HepG2 (cell line): ENCODE measurements around the gene C16orf95. TPM values are rescaled to one million over a fixed set of nuclear protein-coding genes. Genes with fewer than 3 reads are reported as not detected.
A peak's percentile ranks its signal among the peaks of the same experiment; 100 is the strongest.

Experiments
- AGO1 ChIP-seq: fragments of 200-400 bp; formaldehyde crosslinking; IDR thresholded peaks from 2 replicates; pipeline ENCODE4 v1.6.1; 2017; ENCODE audit warnings: mild to moderate bottlenecking, low read depth, low read length, moderate library complexity; ENCODE audit not compliant: poor library complexity, severe bottlenecking
- CCDC6 ChIP-seq: sonication (generic); formaldehyde crosslinking; IDR thresholded peaks from 2 replicates; pipeline ENCODE4 v1.8.1; 2022; ENCODE audit warnings: mild to moderate bottlenecking, missing genetic modification reagents, moderate library complexity
- CHD2 ChIP-seq: IDR thresholded peaks from 2 replicates; pipeline ENCODE4 v1.6.1; 2011; ENCODE audit warnings: low read depth, low read length, improper control_type of control experiment
- ELF4 ChIP-seq: sonication (generic); formaldehyde crosslinking; IDR thresholded peaks from 2 replicates; pipeline ENCODE4 v1.5.0; 2020; ENCODE audit warnings: missing genetic modification reagents, mild to moderate bottlenecking, moderate library complexity, borderline replicate concordance
- JARID2 ChIP-seq: sonication (generic); formaldehyde crosslinking; IDR thresholded peaks from 2 replicates; pipeline ENCODE4 v1.8.1; 2023; ENCODE audit warnings: missing genetic modification reagents, inconsistent platforms; ENCODE audit not compliant: insufficient replicate concordance
- KLF13 ChIP-seq: sonication (generic); formaldehyde crosslinking; IDR thresholded peaks from 2 replicates; pipeline ENCODE4 v1.4.0; 2020; ENCODE audit warnings: mild to moderate bottlenecking, missing genetic modification reagents
- PCBP2 ChIP-seq: fragments of 200-400 bp; formaldehyde crosslinking; optimal IDR thresholded peaks from 2 replicates; pipeline ENCODE3; 2018; ENCODE audit warnings: low read length, low read depth; ENCODE audit not compliant: poor library complexity, severe bottlenecking
- PITX1 ChIP-seq: sonication (generic); formaldehyde crosslinking; IDR thresholded peaks from 2 replicates; pipeline ENCODE4 v1.5.1; 2020; ENCODE audit warnings: mild to moderate bottlenecking, missing genetic modification reagents
- RFX5 ChIP-seq: IDR thresholded peaks from 2 replicates; pipeline ENCODE4 v1.6.1; 2011; ENCODE audit warnings: low read depth, low read length, improper control_type of control experiment
- RFXAP ChIP-seq: sonication (generic); formaldehyde crosslinking; IDR thresholded peaks from 2 replicates; pipeline ENCODE4 v1.4.0; 2020; ENCODE audit warnings: missing genetic modification reagents, borderline replicate concordance
- SMARCC2 ChIP-seq: fragments of 450-650 bp; IDR thresholded peaks from 2 replicates; pipeline ENCODE4 v1.6.1; 2017; ENCODE audit warnings: antibody characterized with exemption, mild to moderate bottlenecking
- SOX5 ChIP-seq: IDR thresholded peaks from 2 replicates; pipeline ENCODE4 v1.6.1; 2016; ENCODE audit warnings: borderline replicate concordance
- SP4 ChIP-seq: sonication (generic); formaldehyde crosslinking; IDR thresholded peaks from 2 replicates; pipeline ENCODE4 v1.8.1; 2023; ENCODE audit warnings: mild to moderate bottlenecking, missing genetic modification reagents
- ZBTB7A ChIP-seq: sonication (generic); formaldehyde crosslinking; IDR thresholded peaks from 2 replicates; pipeline ENCODE4 v1.8.0; 2022; ENCODE audit warnings: mild to moderate bottlenecking, missing genetic modification reagents
- ZFAT ChIP-seq: sonication (generic); formaldehyde crosslinking; conservative IDR thresholded peaks from 2 replicates; pipeline ENCODE4 v1.8.1; 2023; ENCODE audit warnings: missing genetic modification reagents, inconsistent platforms
- ZFP1 ChIP-seq: IDR thresholded peaks from 2 replicates; pipeline ENCODE4 v1.6.1; 2016
- ZNF33B ChIP-seq: sonication (generic); formaldehyde crosslinking; IDR thresholded peaks from 2 replicates; pipeline ENCODE4 v1.5.1; 2020; ENCODE audit warnings: mild to moderate bottlenecking, missing genetic modification reagents
- ZNF350 ChIP-seq: sonication (generic); formaldehyde crosslinking; IDR thresholded peaks from 2 replicates; pipeline ENCODE4 v1.4.0; 2020; ENCODE audit warnings: mild to moderate bottlenecking, low read depth, missing genetic modification reagents, borderline replicate concordance
- polyA plus RNA-seq, 8 experiments: library from polyadenylated mRNA; depleted of rRNA in 3 of 8; stranded (reverse) in 7 of 8; unstranded in 1 of 8; fragments of >200 nt; fragmentation: Illumina TruSeq in 4 of 8; extraction: Trizol in 4 of 8; gene quantifications; 2 replicates each; pipeline versions ENCODE4 v1.2.1 to v1.2.3, GENCODE V29; 2011 to 2016; ENCODE audit warnings: low read depth in 4 of 8, missing spikeins in 1 of 8, mixed read lengths in 1 of 8; ENCODE audit not compliant: insufficient read depth in 1 of 8
- total RNA-seq, 5 experiments: library from RNA; depleted of rRNA; stranded (reverse); fragments of >200 nt; fragmentation: Illumina TruSeq; extraction: Trizol; gene quantifications; 2 replicates each; pipeline ENCODE4 v1.2.3, GENCODE V29; 2016; ENCODE audit warnings: low read depth in 1 of 5
- TF ChIP-seq, protein P1 (sequence below): sonication (generic); formaldehyde crosslinking; conservative IDR thresholded peaks from 2 replicates; pipeline ENCODE4 v1.5.0; 2020; ENCODE audit warnings: missing genetic modification reagents
- TF ChIP-seq, protein P2 (sequence below): sonication (generic); formaldehyde crosslinking; IDR thresholded peaks from 2 replicates; pipeline ENCODE4 v1.4.0; 2020; ENCODE audit warnings: missing genetic modification reagents, borderline replicate concordance
- TF ChIP-seq, protein P3 (sequence below): sonication (generic); formaldehyde crosslinking; IDR thresholded peaks from 2 replicates; pipeline ENCODE4 v1.4.0; 2020; ENCODE audit warnings: missing genetic modification reagents
- TF ChIP-seq, protein P4 (sequence below): sonication (generic); formaldehyde crosslinking; IDR thresholded peaks from 2 replicates; pipeline ENCODE4 v1.9.0; 2021; ENCODE audit warnings: missing genetic modification reagents, borderline replicate concordance

The C16orf95 gene
- total and polyA plus RNA-seq, 2 of the 13 experiments (the other 11 are each of a cell fraction or from before 2014, with no cell fraction given): 2.8 to 8.6 TPM

DNA sequence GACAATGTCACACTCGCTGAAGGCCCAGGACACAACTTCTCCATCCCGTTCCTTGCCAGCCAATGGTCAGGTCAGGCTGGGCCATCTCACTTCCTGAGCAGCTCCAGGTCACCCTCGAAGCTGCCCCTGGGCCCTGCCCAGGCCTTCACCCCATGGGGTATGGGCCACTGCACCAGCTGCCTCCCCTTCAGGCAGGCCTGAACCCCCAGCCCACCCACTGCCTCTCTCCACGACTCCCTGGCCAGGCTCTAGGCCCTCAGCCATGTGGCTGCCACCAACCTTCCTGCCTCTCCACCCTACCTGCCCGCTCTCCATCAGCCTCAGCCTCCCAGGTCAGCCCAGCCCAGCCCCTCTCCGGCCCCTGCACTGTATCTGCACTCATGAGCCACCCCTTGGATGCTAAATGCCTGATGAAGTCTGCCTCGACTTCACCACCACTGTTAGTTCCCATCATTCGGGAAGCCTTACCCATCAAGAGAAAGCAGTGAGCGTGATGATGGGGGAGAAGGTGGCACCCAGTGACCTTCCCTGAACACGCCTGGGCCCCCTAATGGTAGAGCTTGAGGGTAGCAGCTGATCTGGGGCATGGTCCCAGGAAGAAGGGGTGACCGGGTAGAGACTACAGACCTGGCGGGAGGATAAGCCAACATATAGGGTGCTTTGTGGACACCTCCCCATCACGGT lies 30.9 kb upstream of the C16orf95 start (continued):
- TF ChIP-seq JARID2 (CRISPR knock-in tag): no peak
- TF ChIP-seq SP4 (CRISPR knock-in tag): no peak
- no peak for TF ChIP-seq CHD2
- peak; percentile 33; the same call in 1 of the 2 replicates for TF ChIP-seq PITX1 (CRISPR knock-in tag)
- TF ChIP-seq ZNF350 (CRISPR knock-in tag): no peak
- no peak for TF ChIP-seq SMARCC2
- TF ChIP-seq, protein P1, sequence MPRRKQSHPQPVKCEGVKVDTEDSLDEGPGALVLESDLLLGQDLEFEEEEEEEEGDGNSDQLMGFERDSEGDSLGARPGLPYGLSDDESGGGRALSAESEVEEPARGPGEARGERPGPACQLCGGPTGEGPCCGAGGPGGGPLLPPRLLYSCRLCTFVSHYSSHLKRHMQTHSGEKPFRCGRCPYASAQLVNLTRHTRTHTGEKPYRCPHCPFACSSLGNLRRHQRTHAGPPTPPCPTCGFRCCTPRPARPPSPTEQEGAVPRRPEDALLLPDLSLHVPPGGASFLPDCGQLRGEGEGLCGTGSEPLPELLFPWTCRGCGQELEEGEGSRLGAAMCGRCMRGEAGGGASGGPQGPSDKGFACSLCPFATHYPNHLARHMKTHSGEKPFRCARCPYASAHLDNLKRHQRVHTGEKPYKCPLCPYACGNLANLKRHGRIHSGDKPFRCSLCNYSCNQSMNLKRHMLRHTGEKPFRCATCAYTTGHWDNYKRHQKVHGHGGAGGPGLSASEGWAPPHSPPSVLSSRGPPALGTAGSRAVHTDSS (CRISPR knock-in tag): no peak
- no peak for TF ChIP-seq ELF4
- no peak for TF ChIP-seq RFX5
- no peak for TF ChIP-seq ZNF33B
- TF ChIP-seq, protein P2, sequence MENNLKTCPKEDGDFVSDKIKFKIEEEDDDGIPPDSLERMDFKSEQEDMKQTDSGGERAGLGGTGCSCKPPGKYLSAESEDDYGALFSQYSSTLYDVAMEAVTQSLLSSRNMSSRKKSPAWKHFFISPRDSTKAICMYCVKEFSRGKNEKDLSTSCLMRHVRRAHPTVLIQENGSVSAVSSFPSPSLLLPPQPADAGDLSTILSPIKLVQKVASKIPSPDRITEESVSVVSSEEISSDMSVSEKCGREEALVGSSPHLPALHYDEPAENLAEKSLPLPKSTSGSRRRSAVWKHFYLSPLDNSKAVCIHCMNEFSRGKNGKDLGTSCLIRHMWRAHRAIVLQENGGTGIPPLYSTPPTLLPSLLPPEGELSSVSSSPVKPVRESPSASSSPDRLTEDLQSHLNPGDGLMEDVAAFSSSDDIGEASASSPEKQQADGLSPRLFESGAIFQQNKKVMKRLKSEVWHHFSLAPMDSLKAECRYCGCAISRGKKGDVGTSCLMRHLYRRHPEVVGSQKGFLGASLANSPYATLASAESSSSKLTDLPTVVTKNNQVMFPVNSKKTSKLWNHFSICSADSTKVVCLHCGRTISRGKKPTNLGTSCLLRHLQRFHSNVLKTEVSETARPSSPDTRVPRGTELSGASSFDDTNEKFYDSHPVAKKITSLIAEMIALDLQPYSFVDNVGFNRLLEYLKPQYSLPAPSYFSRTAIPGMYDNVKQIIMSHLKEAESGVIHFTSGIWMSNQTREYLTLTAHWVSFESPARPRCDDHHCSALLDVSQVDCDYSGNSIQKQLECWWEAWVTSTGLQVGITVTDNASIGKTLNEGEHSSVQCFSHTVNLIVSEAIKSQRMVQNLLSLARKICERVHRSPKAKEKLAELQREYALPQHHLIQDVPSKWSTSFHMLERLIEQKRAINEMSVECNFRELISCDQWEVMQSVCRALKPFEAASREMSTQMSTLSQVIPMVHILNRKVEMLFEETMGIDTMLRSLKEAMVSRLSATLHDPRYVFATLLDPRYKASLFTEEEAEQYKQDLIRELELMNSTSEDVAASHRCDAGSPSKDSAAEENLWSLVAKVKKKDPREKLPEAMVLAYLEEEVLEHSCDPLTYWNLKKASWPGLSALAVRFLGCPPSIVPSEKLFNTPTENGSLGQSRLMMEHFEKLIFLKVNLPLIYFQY: no peak
- no peak for TF ChIP-seq ZFP1 (CRISPR knock-in tag)
- no peak for TF ChIP-seq SOX5 (CRISPR knock-in tag)
- TF ChIP-seq KLF13: no peak
- no peak for TF ChIP-seq ZBTB7A
- no peak for TF ChIP-seq RFXAP
- TF ChIP-seq, protein P3, sequence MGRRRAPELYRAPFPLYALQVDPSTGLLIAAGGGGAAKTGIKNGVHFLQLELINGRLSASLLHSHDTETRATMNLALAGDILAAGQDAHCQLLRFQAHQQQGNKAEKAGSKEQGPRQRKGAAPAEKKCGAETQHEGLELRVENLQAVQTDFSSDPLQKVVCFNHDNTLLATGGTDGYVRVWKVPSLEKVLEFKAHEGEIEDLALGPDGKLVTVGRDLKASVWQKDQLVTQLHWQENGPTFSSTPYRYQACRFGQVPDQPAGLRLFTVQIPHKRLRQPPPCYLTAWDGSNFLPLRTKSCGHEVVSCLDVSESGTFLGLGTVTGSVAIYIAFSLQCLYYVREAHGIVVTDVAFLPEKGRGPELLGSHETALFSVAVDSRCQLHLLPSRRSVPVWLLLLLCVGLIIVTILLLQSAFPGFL (CRISPR knock-in tag): no peak
- TF ChIP-seq CCDC6 (CRISPR knock-in tag): no peak
- no peak for TF ChIP-seq PCBP2
- TF ChIP-seq AGO1: no peak
- no peak for TF ChIP-seq ZFAT
- TF ChIP-seq, protein P4, sequence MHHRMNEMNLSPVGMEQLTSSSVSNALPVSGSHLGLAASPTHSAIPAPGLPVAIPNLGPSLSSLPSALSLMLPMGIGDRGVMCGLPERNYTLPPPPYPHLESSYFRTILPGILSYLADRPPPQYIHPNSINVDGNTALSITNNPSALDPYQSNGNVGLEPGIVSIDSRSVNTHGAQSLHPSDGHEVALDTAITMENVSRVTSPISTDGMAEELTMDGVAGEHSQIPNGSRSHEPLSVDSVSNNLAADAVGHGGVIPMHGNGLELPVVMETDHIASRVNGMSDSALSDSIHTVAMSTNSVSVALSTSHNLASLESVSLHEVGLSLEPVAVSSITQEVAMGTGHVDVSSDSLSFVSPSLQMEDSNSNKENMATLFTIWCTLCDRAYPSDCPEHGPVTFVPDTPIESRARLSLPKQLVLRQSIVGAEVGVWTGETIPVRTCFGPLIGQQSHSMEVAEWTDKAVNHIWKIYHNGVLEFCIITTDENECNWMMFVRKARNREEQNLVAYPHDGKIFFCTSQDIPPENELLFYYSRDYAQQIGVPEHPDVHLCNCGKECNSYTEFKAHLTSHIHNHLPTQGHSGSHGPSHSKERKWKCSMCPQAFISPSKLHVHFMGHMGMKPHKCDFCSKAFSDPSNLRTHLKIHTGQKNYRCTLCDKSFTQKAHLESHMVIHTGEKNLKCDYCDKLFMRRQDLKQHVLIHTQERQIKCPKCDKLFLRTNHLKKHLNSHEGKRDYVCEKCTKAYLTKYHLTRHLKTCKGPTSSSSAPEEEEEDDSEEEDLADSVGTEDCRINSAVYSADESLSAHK: no peak
